EL (cell line): ENCODE data around the gene GPR4.
"Not testable (repeated sequence)": the region's sequence is repeated elsewhere in the genome, so short reads cannot be mapped to it uniquely, and the experiment has no call there.

Experiments used
- DNase-seq: peaks from one replicate; pipeline ENCODE4 v3.0.0-alpha.2; 2016

The GPR4 gene

GRCh38 chr19:45601524-45602374, at the start of gene GPR4:
Gene GPR4 (minus strand): TSS chr19:45602212. CDS start chr19:45591866, 10,346 bp downstream.
- DNase-seq = peak; percentile 39

GRCh38 chr19:45650722-45651121, 48.7 kb upstream of the GPR4 start:
- no peak for DNase-seq

- DNase-seq = no peak
Measured at GRCh38 chr19:45646345-45646698, 44.3 kb upstream of the GPR4 start.

- DNase-seq = peak; percentile 93
Measured at GRCh38 chr19:45645631-45646344, 43.8 kb upstream of the GPR4 start.

GRCh38 chr19:45645068-45645630, 43.1 kb upstream of the GPR4 start:
- no peak for DNase-seq

- DNase-seq = no peak
Measured at GRCh38 chr19:45643927-45644771, 42.1 kb upstream of the GPR4 start.

- peak; percentile 80 for DNase-seq
Measured at GRCh38 chr19:45643024-45643926, 41.3 kb upstream of the GPR4 start.

- DNase-seq = peak; percentile 97
Measured at GRCh38 chr19:45641274-45642105, 39.5 kb upstream of the GPR4 start.

- DNase-seq = no peak
Measured at GRCh38 chr19:45640849-45641273, 38.8 kb upstream of the GPR4 start.

GRCh38 chr19:45638930-45639729, 37.1 kb upstream of the GPR4 start, which contains the start of gene EML2:
Gene EML2 (minus strand): TSS chr19:45639397. CDS start chr19:45639376, 21 bp downstream.
- DNase-seq = peak; percentile 51

- peak; percentile 74 for DNase-seq
Measured at GRCh38 chr19:45637890-45638667, 36.1 kb upstream of the GPR4 start.

GRCh38 chr19:45636902-45637301, 34.9 kb upstream of the GPR4 start:
- DNase-seq = no peak

GRCh38 chr19:45636275-45636674, 34.3 kb upstream of the GPR4 start:
- no peak for DNase-seq

GRCh38 chr19:45632468-45633196, 30.6 kb upstream of the GPR4 start:
- peak; percentile 96 for DNase-seq

GRCh38 chr19:45630463-45630862, 28.5 kb upstream of the GPR4 start:
- peak; percentile 97 for DNase-seq

GRCh38 chr19:45629704-45630103, 27.7 kb upstream of the GPR4 start:
- no peak for DNase-seq

- not testable (repeated sequence) for DNase-seq
Measured at GRCh38 chr19:45628219-45628618, 26.2 kb upstream of the GPR4 start.

- DNase-seq = no peak
Measured at GRCh38 chr19:45623984-45624383, 22.0 kb upstream of the GPR4 start.
